Body of pancreas (tissue), 4 donors: ENCODE data around the gene GRIN2C.

Experiments used
- POLR2A ChIP-seq, 3 donors: fragments of 450-650 bp; IDR thresholded peaks; one replicate each; pipeline ENCODE4 v1.6.1; 2016; ENCODE audit warnings: antibody characterized with exemption in 3 of 3, mild to moderate bottlenecking in 2 of 3
- TF ChIP-seq, protein P1 (sequence below), 7 experiments: fragments of 450-650 bp in 4 of 7; fragments of 200-600 bp in 3 of 7; sonication (generic) in 3 of 7; IDR thresholded peaks; one replicate each; pipeline ENCODE4 v1.5.1; 2016 to 2019; ENCODE audit warnings: antibody characterized with exemption in 7 of 7

GRCh38 chr17:74868908-74869255 lies 9.2 kb upstream of the GRIN2C start:
- TF ChIP-seq, protein P1, sequence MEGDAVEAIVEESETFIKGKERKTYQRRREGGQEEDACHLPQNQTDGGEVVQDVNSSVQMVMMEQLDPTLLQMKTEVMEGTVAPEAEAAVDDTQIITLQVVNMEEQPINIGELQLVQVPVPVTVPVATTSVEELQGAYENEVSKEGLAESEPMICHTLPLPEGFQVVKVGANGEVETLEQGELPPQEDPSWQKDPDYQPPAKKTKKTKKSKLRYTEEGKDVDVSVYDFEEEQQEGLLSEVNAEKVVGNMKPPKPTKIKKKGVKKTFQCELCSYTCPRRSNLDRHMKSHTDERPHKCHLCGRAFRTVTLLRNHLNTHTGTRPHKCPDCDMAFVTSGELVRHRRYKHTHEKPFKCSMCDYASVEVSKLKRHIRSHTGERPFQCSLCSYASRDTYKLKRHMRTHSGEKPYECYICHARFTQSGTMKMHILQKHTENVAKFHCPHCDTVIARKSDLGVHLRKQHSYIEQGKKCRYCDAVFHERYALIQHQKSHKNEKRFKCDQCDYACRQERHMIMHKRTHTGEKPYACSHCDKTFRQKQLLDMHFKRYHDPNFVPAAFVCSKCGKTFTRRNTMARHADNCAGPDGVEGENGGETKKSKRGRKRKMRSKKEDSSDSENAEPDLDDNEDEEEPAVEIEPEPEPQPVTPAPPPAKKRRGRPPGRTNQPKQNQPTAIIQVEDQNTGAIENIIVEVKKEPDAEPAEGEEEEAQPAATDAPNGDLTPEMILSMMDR (IDR thresholded peaks at IDR 0.05) = no peak
- TF ChIP-seq POLR2A (IDR thresholded peaks at IDR 0.05) = no peak
